ENCODE data around the gene PCDHGB1. TPM values are rescaled to one million over a fixed set of nuclear protein-coding genes. Genes with fewer than 3 reads are reported as not detected.

Gene PCDHGB1
- total and polyA plus RNA-seq, 8 donors = under 0.01 to 1.2 (median 0.43) TPM; not detected in 3

DNA sequence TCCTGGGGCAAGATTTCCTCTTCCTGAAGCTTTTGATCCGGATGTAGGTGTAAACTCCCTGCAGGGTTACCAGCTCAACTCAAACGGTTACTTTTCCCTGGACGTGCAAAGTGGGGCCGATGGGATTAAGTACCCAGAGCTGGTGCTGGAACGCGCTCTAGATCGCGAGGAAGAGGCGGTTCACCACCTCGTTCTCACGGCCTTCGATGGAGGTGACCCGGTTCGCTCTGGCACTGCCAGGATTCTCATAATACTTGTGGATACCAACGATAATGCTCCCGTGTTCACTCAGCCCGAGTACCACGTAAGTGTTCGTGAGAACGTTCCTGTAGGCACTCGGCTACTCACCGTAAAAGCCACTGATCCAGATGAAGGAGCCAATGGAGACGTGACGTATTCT lies 5.7 kb downstream of the PCDHGB1 start:
- Histone ChIP-seq H3K27ac (no peak overlapping the region), H3K9me3 (peaks cover 35 to 97% (median 87%) of the 10 kb centered on the region in 4 donors), H3K4me3 (peak overlapping the region in 1 of 4 donors; percentile 23), H3K27me3 (peaks cover 0 to 63% (median 12%) of the 10 kb centered on the region in 3 donors), H3K36me3 (peaks cover 0 to 6% (median 0%) of the 10 kb centered on the region in 4 donors), H3K4me1 (no peaks in the 10 kb centered on the region)
- TF ChIP-seq EP300 (IDR thresholded peaks at IDR 0.05) = no peak
- no peak for TF ChIP-seq POLR2AphosphoS5 (IDR thresholded peaks at IDR 0.05)
- TF ChIP-seq, protein P1, sequence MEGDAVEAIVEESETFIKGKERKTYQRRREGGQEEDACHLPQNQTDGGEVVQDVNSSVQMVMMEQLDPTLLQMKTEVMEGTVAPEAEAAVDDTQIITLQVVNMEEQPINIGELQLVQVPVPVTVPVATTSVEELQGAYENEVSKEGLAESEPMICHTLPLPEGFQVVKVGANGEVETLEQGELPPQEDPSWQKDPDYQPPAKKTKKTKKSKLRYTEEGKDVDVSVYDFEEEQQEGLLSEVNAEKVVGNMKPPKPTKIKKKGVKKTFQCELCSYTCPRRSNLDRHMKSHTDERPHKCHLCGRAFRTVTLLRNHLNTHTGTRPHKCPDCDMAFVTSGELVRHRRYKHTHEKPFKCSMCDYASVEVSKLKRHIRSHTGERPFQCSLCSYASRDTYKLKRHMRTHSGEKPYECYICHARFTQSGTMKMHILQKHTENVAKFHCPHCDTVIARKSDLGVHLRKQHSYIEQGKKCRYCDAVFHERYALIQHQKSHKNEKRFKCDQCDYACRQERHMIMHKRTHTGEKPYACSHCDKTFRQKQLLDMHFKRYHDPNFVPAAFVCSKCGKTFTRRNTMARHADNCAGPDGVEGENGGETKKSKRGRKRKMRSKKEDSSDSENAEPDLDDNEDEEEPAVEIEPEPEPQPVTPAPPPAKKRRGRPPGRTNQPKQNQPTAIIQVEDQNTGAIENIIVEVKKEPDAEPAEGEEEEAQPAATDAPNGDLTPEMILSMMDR (IDR thresholded peaks at IDR 0.05) = no peak
- TF ChIP-seq POLR2A (IDR thresholded peaks at IDR 0.05) = no peak
- no peak for DNase-seq
- intact Hi-C loops (cut with DNase I; ENCODE audit: low total_unique reads) = no loop called here
- 50 to 67% (median 53%) methylated on average over 18 to 24 of the region's 24 CpGs for WGBS, 5 donors

GRCh38 chr5:141356133-141356532 lies 6.2 kb downstream of the PCDHGB1 start:
- peaks cover under 1 to 63% (median 12%) of the 10 kb centered on the region in 3 donors for H3K27me3 ChIP-seq
- no peak overlapping the region for H3K27ac ChIP-seq
- H3K36me3 ChIP-seq = peaks cover 0 to 6% (median 0%) of the 10 kb centered on the region in 4 donors
- WGBS, 5 donors = 67 to 72% (median 69%) methylated on average over 5 of the region's 5 CpGs
- peaks cover 36 to 97% (median 87%) of the 10 kb centered on the region in 4 donors for H3K9me3 ChIP-seq
- TF ChIP-seq POLR2A (IDR thresholded peaks at IDR 0.05) (no peak), EP300 (IDR thresholded peaks at IDR 0.05) (no peak), POLR2AphosphoS5 (IDR thresholded peaks at IDR 0.05) (no peak)
- TF ChIP-seq, protein P1 (IDR thresholded peaks at IDR 0.05) = no peak
- no peak overlapping the region for H3K4me3 ChIP-seq
- intact Hi-C loops (cut with DNase I; ENCODE audit: low total_unique reads) = no loop called here
- no peak for DNase-seq
- no peaks in the 10 kb centered on the region for H3K4me1 ChIP-seq

DNA sequence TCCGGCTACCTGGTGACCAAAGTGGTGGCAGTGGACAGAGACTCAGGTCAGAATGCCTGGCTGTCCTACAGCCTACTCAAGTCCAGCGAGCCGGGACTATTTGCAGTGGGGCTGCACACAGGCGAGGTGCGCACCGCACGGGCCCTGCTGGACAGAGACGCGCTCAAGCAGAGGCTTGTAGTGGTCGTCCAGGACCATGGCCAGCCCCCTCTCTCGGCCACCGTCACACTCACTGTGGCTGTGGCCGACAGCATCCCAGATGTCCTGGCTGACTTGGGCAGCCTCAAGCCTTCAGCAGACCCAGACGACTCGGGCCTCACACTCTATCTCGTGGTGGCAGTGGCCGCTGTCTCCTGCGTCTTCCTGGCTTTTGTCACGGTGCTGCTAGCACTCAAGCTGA lies 7.1 kb downstream of the PCDHGB1 start:
- WGBS, 5 donors = 40 to 59% (median 50%) methylated on average over 17 to 19 of the region's 19 CpGs
- DNase-seq = no peak
- intact Hi-C loops (cut with DNase I; ENCODE audit: low total_unique reads) = no loop called here
- H3K4me1 ChIP-seq = no peaks in the 10 kb centered on the region
- H3K4me3 ChIP-seq = no peak overlapping the region
- TF ChIP-seq POLR2A (IDR thresholded peaks at IDR 0.05) (no peak), POLR2AphosphoS5 (IDR thresholded peaks at IDR 0.05) (no peak)
- TF ChIP-seq, protein P1 (IDR thresholded peaks at IDR 0.05) = no peak
- H3K9me3 ChIP-seq = peaks cover 41 to 97% (median 88%) of the 10 kb centered on the region in 4 donors
- peaks cover 5 to 62% (median 12%) of the 10 kb centered on the region in 3 donors for H3K27me3 ChIP-seq
- H3K27ac ChIP-seq = no peak overlapping the region
- peaks cover 0 to 11% (median 0%) of the 10 kb centered on the region in 4 donors for H3K36me3 ChIP-seq

DNA sequence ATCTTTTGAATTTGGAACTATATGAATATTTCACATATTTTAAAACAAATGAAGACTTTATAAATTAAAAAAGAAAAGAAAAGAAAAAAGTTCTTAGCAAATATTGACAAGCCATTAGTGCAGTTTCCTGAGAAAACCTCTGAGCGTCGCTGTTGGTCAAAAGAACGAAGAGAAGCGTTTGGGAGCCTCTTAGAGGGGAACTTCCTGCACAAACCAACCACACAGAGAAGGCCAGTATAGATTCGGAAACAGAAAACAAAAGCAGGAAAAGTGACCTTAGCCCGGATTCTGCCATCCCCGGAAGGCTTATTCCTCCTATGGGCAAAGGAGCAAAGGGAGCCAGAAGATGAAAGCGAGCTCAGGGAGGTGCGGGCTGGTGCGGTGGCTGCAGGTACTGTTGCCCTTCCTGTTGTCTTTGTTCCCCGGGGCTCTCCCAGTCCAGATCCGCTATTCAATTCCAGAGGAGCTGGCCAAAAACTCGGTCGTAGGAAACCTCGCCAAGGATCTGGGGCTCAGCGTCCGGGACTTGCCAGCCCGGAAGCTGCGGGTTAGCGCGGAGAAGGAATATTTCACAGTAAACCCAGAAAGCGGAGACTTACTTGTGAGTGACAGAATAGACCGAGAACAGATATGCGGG lies 10.0 kb downstream of the PCDHGB1 start, which contains the start of gene PCDHGB2:
PCDHGB2 (plus strand) TSS at position 205 of the 637 bp plus-strand sequence; CDS start at position 347, 142 bp downstream.
- no peak within 1 kb of the TSS for H3K27ac ChIP-seq
- intact Hi-C loops (cut with DNase I; ENCODE audit: low total_unique reads) = no loop called here
- TF ChIP-seq POLR2A (IDR thresholded peaks at IDR 0.05) (no peak), EP300 (IDR thresholded peaks at IDR 0.05) (no peak), POLR2AphosphoS5 (IDR thresholded peaks at IDR 0.05) (no peak)
- TF ChIP-seq, protein P1 (IDR thresholded peaks at IDR 0.05) = no peak
- H3K4me1 ChIP-seq = no peaks in the 10 kb centered on the region
- DNase-seq = peak in 1 of 2 donors; percentile 29
- peaks cover 0 to 11% (median 0%) of the 10 kb centered on the region in 4 donors for H3K36me3 ChIP-seq
- peaks cover 62 to 97% (median 97%) of the 10 kb centered on the region in 4 donors for H3K9me3 ChIP-seq
- H3K27me3 ChIP-seq = peaks cover 5 to 75% (median 27%) of the 10 kb centered on the region in 3 donors
- WGBS, 5 donors = 16 to 21% (median 20%) methylated on average over 23 to 24 of the region's 24 CpGs
- H3K4me3 ChIP-seq = peak within 1 kb of the TSS; percentile 11 to 31 (median 22)
